Left lobe of liver (tissue), 2 donors: ENCODE results near the gene C4A. TPM values are rescaled to one million over a fixed set of nuclear protein-coding genes. Genes with fewer than 3 reads are reported as not detected.
A peak's percentile ranks its signal among the peaks of the same experiment; 100 is the strongest.
"Not testable (repeated sequence)": the region's sequence is repeated elsewhere in the genome, so short reads cannot be mapped to it uniquely, and the experiment has no call there.

Source experiments
- ATAC-seq: fragments of 200-7000 bp; cut with Tn5 transposase; one replicate; pipeline ENCODE4 v1.9.1; 2020; ENCODE audit warnings: mild to moderate bottlenecking, moderate library complexity
- DNase-seq: peaks from one replicate; pipeline ENCODE4 v3.0.0-alpha.2; 2020; ENCODE audit warnings: low spot score
- total RNA-seq: library from RNA; stranded (reverse); gene quantifications from one replicate; pipeline ENCODE4 v1.2.1, GENCODE V29; 2021
- donor health status: DM: no; HTN: no; CAD: no; lungs with moderate emphysema.
- donor health status: DM: no; HTN: yes; CAD: no.

The C4A gene
- total RNA-seq, 1 donor from 2014 or later: 2,044 TPM

DNA sequence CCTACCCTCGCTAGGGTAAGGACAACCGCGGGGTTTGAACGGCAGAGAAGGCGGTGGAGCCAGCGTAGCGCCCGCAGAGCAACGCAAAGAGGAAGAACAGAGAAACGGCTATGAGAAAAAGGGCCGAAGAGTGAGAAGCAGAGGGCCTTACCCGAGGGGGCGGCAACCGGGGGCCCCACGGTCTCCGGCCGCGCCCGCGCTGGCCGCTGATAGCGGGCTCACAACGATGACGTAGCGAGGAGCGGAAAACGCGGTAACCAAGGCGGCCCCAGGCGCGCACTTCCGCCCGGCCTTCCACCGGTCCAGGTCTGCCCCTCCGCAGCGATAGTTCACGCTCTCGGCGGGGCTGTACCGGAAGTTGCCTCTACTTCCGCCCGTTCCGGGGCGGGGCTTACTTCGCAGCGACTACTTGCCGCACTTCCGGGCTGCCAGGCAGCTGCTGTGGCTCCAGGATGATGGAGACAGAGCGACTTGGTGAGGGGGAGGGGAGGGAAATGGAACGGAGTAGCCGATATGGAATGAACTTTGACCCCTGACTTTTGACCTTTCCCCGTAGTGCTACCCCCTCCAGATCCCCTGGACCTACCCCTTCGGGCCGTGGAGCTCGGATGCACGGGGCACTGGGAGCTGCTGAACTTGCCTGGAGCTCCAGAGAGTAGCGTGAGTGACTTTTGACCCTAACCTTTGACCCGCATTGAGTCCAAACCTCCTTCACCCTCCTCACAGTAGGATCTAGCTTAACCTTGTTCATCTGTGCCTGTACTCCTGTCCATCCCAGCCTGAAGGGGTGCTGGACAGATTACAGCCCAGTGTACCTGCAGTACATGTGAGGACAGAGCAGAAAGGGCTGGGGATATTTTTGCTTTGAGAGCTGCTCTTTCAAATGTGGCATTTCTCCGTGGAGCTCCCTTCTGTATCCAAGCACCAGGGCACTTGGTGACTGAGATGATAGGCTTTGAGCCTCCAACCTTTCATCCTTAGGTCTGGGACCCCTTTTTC, 22.8 kb upstream of the C4A start, which contains the start of the genes NELFE and SKIC2:
TSS of gene NELFE (minus strand) at position 231 of the 999 bp plus-strand sequence. CDS start 525 bp downstream, outside the sequence.
TSS of gene SKIC2 (plus strand) at position 435 of the 999 bp plus-strand sequence. CDS start at position 453, 18 bp downstream.
- DNase-seq (peak; percentile 99), ATAC-seq (peak; percentile 96)

DNA sequence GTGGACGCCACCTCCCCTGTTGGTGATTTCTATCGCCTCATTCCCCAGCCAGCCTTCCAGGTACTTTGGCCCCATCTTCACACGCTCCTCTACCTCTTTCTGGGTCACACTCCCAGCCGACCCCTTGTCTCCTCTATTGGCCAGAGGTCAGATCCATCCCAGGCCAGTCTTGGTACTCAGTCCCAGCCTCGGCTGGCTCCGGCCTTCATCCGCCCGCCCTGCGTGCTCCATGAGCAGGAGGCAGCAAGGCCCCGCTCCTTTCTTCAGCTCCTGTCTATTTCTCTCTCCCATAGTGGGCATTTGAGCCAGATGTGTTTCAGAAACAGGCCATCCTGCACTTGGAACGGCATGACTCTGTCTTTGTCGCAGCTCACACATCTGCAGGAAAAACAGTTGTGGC, 20.2 kb upstream of the C4A start:
- no peak for DNase-seq

DNA sequence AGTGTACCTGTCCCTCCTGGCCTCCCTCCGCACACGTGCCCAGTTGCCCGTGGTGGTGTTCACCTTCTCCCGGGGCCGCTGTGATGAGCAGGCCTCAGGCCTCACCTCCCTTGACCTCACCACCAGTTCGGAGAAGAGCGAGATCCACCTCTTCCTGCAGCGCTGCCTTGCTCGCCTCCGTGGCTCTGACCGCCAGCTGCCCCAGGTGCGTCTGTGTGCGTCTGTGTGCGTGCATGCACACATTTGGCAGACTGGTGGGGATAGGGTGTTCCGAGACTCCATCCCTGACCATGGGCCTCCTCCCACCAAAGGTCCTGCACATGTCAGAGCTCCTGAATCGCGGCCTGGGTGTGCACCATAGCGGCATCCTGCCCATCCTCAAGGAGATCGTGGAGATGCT, 17.9 kb upstream of the C4A start:
- ATAC-seq (no peak), DNase-seq (no peak)

More for the DNA sequence above, 20.2 kb upstream of the C4A start:
- ATAC-seq: no peak

DNA sequence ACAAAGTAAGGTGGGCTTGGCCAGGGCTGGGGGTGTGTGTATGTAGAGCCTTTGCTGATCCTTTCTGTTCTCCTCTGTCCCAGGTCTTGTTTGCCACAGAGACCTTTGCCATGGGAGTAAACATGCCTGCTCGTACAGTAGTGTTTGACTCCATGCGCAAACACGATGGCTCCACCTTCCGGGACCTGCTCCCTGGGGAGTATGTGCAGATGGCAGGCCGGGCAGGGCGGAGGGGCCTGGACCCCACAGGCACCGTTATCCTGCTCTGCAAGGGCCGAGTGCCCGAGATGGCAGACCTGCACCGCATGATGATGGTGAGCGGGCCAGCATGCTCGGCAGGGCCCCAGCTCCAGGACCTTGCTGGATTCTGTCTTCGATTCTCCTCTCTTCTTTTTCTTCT, 16.2 kb upstream of the C4A start:
- ATAC-seq (peak; percentile 88), DNase-seq (peak; percentile 75)

DNA sequence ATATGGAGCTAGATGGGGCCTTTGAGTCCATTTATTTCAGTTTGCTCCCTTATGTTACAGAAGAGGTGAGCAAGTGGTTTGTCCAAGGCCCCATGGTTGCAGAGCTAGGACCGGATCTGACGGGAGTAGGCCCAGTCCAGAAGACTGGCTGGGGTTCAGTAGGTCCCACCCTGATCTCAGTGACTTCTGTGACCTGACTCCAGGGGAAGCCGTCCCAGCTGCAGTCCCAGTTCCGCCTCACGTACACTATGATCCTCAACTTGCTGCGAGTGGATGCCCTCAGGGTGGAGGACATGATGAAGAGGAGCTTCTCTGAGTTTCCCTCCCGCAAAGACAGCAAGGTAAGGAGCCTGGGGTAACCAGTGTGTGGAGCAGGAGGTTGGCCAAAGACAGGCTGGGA, 15.4 kb upstream of the C4A start:
- DNase-seq: no peak

DNA sequence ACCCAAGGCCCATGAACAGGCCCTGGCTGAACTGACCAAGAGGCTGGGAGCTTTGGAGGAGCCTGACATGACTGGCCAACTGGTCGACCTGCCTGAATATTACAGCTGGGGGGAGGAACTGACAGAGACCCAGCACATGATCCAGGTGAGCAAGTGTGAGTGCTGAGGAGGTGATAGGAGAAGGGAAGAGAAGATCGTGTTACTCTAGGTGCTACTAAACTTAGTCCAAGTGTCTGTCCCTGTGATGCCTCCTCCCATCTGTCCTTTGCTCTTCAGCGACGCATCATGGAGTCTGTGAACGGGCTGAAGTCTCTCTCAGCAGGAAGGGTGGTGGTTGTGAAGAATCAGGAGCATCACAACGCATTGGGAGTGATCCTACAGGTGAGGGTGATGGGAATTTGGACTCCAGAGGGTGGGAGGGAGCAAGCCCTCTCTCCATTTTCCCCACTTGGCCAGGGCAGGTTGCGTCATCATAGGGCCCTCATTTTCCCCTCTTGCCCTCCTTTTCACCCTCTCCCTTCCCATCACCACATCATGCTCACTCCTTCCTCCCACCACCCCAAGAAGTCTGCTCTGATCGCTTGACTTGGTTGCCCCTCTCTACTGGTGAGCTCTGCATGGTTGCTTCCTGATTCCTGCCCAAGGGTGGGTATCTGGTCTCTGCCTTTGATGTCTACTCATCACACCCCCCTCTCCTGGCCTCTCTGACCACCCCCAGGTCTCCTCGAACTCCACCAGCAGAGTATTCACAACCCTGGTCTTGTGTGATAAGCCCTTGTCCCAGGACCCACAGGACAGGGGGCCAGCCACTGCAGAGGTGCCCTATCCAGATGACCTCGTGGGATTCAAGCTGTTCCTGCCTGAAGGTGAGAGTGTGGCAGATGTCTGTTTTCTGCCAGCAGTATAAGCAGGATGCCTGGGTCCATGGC, 14.6 kb upstream of the C4A start:
- no peak for DNase-seq
- no peak for ATAC-seq

More for the DNA sequence above, 15.4 kb upstream of the C4A start:
- no peak for ATAC-seq

DNA sequence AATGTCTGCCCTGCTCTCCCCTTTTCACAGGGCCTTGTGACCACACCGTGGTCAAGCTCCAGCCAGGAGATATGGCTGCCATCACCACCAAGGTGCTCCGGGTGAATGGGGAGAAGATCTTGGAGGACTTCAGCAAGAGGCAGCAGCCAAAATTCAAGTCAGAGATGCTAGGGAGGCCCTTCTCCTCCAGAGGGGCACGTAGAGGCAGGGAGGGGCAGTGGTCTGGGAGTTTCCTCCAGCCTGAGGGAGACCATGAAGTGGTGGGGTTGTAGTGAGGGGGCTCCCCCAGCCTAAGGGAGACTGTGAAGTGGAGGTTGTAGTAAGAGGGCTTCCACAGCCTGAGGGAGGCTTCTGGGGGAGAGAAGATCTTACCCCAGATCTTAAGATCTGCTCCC, 13.9 kb upstream of the C4A start:
- ATAC-seq: no peak
- no peak for DNase-seq

DNA sequence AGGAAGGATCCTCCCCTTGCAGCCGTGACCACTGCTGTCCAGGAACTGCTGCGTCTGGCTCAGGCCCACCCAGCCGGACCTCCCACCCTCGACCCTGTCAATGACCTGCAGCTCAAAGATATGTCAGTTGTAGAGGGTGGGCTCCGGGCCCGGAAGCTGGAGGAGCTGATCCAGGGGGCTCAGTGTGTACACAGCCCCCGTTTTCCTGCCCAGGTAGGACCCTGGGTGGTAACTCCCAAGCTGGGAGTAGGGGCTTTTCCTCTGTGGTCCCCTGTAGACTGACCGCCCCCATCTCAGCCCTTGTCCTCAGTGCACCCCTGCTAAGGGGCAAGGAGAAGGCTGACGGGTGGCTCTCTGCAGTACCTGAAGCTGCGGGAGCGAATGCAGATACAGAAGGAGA, 13.5 kb upstream of the C4A start:
- ATAC-seq (no peak), DNase-seq (no peak)

DNA sequence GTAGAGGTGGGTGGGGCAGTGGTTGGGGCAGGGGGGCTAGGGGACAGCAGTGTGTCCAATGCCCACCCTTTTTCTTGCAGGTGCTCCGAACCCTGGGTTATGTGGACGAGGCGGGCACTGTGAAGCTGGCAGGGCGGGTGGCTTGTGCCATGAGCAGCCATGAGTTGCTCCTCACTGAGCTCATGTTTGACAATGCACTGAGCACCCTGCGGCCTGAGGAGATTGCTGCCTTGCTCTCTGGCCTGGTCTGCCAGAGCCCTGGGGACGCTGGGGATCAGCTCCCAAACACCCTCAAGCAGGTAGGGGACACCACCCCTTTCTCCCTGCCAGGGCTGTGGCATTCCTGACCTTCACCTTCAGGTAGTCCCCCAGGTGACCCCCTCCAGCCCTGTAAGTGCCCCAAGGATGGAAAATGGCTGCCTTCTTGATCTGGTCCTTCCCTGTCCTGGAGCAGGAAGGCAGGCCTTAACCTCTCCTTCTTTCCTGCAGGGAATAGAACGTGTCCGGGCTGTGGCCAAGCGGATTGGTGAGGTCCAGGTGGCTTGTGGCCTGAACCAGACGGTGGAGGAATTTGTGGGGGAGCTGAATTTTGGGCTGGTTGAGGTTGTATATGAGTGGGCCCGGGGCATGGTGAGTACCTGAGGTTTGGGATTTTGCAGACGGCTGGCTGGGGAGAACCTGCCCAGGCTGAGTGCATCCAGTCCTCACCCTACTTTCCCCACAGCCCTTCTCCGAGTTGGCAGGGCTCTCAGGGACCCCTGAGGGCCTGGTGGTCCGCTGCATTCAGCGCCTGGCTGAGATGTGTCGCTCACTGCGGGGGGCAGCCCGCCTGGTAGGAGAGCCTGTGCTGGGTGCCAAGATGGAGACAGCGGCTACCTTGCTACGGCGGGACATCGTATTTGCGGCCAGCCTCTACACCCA, 12.8 kb upstream of the C4A start:
- no peak for DNase-seq
- ATAC-seq: no peak

DNA sequence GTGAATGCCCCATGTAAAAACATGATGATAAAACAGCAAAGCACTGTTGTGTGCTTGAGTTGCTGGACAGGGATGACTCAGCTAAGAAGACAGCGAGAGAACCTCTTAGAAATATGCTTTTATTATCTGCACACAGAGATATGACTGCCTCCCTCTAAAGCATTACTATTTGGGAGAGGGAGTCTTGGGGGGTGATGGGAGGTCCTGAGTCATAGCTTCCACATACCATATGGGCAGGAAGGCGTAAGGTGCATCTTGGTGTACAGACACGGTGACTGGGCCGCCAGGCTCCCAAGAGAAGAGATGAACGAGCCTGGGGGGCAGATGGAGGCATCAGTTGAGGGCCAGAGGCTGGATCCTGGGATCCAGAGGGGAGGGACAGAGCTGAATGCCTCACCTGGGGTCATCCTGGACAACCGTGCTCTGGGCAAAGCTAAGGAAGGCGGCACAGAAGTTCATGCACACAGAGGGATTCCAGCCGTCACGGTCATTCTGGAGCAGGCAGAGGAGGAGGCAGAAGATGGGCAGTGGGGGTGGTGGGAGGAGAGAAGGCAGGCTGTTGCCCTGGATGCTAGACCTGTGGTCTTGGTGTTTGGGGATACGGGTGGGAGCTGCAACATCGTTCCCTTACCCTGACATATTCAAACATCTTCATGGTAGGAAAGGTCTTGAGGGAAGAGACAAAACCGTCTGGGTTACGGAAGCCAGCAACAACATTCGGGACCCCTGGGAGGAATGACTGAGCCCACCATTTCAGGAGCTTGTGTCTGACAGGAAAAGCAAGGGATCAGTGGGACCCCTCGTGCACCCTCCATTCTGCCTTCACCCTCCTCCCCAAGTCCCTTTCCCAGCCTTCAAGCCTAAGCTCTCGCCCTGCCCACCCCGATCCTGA, 11.9 kb upstream of the C4A start:
- no peak for DNase-seq
- ATAC-seq: no peak

DNA sequence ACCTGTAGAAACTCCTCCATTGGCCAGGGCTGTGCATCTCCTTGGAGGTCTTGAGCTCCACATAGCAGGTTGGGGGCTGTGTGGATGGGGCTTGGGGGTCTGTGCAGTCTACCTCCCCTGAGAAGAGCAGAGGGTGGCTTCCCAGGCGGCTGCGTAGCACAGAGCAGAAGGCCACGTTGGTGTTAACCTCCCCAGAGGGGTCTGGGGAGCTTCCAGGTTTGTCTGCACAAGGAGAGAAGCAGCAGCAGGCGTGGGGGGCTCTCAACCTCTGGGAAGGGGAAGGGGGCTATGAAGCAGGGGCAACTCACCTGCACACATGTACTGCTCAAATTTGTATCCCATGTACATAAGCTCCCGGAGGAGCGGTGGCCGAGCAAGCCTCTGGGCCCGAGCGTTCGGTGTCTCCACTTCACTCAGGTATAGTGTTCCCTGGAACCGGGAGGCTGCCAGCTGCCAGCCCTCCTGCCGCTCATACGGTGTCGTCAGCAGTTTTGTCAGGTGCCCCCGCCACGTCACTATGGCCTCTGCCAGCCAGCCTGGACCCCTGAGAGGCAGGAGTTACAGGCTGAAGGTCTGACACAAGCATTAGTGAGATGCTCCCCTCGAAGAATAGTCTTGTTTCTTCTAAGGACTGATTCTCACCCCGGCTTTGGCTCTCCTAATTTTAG, 11.1 kb upstream of the C4A start:
- DNase-seq: peak; percentile 67
- ATAC-seq: peak; percentile 44

DNA sequence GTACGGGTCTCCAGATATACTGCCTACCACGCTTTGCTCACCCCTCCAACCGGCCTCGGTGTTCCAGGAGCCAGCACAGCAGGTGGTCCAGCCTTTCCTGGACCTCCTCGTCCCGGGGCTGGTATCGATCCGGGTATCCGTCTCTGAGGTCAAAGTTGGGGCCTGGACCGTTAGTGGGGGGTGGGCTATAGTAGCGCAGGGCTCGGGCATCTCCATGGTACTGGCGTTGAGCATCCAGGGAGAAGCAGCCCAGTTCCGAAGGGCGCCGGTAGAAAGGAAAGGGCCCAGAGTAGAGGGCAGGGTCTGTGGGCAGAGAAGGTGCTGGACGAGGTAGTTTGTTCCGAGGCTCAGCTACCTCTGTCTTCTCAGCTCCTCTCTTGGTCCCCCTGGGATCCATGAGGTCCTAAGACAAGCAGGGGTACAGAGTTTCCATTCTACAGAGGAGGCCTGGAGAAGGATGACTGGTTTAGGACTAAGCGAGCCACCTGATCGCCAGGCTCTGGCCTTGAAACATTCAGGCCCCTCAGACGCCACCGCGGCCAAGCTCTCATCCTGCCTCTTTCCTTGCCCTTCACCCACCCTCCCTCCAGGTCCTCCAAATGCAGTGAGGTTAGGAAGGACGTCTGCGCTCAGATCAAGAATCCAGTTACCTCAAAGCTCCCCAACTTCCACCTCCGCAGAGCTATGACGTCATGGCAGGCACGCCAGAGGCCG, 10.4 kb upstream of the C4A start:
- peak; percentile 8 for ATAC-seq
- no peak for DNase-seq

DNA sequence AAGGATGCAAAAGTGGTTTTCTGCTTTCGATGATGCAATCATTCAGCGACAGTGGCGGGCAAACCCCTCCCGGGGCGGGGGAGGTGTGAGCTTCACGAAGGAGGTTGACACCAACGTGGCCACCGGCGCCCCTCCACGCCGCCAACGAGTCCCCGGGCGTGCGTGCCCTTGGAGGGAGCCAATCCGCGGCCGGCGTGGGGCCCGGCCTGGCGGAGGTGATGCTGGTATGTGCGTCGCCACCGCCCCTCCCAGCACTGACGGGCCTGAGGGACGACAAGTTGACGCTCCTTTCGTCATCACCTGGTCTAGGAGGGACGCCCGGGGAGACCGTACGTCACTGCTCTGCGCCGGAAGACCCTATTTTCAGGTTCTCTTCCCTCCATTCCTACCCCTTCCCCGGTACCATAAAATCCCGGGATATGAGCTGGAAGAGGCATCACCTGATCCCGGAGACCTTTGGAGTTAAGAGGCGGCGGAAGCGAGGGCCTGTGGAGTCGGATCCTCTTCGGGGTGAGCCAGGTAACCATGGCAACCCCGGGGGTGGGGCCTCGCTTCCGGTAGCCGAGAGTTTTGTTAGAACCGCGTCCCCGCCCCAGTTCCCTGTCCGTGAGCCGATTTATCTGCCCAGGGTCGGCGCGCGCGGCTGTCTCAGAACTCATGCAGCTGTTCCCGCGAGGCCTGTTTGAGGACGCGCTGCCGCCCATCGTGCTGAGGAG, 9.7 kb upstream of the C4A start, which contains the start of gene DXO:
TSS of gene DXO (minus strand) at position 146 of the 716 bp plus-strand sequence. CDS start 463 bp downstream, outside the sequence.
- peak; percentile 81 for ATAC-seq
- DNase-seq: peak; percentile 95

DNA sequence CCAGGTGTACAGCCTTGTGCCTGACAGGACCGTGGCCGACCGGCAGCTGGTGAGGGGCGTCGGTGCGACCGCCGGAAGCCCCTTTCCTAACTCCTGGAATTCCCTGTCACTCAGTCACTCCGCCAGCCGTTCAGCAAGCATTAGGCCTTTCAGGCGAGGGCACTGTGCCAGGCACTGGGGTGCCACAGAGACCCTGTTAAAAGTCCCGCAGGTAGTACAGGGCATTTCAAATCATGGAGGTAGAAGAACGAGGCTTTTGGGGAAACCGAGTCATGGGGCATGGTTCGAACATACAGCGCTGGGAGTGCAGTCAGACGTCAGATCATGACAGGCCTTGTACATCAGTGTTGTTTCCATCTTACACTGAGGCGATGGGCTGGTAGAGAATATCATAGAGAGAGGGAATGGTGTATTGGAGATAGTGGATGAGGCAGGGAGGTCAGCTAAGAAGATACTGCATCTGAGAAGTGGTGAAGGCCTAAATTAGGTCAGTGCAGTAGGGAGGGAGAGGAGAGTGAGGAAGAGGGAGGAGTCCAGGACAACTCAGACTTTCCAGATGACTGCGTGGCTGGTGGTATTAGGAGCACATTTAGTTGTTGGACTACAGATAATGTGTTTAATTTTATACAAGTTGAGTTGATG, 9.0 kb upstream of the C4A start:
- no peak for ATAC-seq
- DNase-seq: no peak

DNA sequence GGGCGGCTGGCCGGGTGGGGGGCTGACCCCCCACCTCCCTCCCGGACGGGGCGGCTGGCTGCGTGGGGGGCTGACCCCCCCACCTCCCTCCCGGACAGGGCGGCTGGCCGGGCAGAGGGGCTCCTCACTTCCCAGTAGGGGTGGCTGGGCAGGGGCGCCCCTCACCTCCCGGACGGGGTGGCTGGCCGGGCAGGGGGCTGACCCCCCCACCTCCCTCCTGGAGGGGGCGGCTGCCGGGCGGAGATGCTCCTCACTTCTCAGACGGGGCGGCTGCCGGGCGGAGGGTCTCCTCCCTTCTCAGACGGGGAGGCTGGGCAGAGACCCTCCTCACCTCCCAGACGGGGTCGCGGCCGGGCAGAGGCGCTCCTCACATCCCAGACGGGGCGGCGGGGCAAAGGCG, 5.8 kb upstream of the C4A start:
- DNase-seq, ATAC-seq: not testable (repeated sequence)

DNA sequence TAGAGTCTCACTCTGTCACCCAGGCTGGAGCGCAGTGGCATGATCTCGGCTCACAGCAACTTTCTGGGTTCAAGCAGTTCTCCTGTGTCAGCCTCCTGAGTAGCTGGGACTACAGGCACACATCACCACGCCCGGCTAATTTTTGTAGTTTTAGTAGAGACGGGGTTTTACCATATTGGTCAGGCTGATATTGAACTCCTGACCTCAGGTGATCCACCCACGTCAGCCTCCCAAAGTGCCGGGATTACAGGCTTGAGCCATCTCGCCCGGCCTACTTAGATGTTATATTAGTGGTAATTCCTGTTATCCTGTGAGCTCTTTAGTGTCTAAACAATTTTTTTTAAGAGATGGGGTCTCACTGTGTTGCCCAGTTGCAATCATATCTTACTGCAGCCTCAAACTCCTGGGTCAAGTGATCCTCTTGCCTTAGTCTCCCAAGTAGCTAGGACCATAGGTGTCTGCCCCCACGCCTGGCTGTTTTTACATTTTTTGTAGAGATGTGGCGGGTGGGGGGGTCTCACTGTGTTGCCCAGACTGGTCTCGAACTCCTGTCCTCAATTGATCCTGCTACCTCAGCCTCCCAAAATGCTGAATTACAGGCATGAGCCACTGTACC, 3.9 kb upstream of the C4A start:
- ATAC-seq: no peak
- DNase-seq: no peak
